ENCODE results near the gene ANKEF1.

Gene ANKEF1

DNA sequence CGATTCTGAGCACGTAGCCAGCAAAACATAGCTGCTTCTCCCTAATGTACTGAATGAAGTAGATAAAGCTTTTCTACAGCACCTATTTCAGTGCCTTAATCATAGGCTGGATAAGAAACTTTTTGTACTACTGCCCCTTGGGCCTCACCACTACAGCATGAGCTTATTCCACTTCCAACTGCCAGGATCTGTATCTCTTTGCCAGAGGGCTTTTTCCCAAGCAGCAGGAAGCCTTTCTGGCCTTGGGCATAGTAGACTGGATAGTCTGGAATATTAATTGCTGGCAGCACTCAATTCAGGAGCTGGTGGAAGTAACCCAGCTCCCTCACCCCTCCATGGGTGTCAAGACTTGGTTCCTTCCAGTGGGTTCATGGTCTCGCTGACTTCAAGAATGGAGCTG lies 43.6 kb downstream of the ANKEF1 start:
- no peaks in the 10 kb centered on the region for H3F3A ChIP-seq (ENCODE audit: insufficient read depth, low read length)
- no peak overlapping the region for H3K4me3 ChIP-seq (ENCODE audit: low read depth, low read length, poor library complexity, severe bottlenecking)
- no peak overlapping the region for H3K4me2 ChIP-seq (ENCODE audit: low read length)
- no peaks in the 10 kb centered on the region for H3K27me3 ChIP-seq (ENCODE audit: insufficient read depth, low read length)
- H3K9me3 ChIP-seq (ENCODE audit: low read length), result no peaks in the 10 kb centered on the region
- H3K9me2 ChIP-seq (ENCODE audit: low read depth, low read length), result no peaks in the 10 kb centered on the region
- H4K20me1 ChIP-seq (ENCODE audit: insufficient read depth, low read length), result no peaks in the 10 kb centered on the region
- no peak overlapping the region for H3K9ac ChIP-seq (ENCODE audit: low read length)
- H3K36me3 ChIP-seq (ENCODE audit: insufficient read depth, low read length), result no peaks in the 10 kb centered on the region
- H3K4me1 ChIP-seq (ENCODE audit: insufficient read depth, low read length, severe bottlenecking), result no peaks in the 10 kb centered on the region
- no peak overlapping the region for H2AFZ ChIP-seq (ENCODE audit: low read length)
- TF ChIP-seq CTCF (IDR thresholded peaks at IDR 0.05; ENCODE audit: low read length) (no peak), EZH2 (IDR thresholded peaks at IDR 0.05; ENCODE audit: borderline replicate concordance, low read length) (no peak)
- H3K27ac ChIP-seq (ENCODE audit: low read depth, low read length, poor library complexity, severe bottlenecking), result no peak overlapping the region
- no peaks in the 10 kb centered on the region for H3K79me2 ChIP-seq (ENCODE audit: insufficient read depth, low read length)

DNA sequence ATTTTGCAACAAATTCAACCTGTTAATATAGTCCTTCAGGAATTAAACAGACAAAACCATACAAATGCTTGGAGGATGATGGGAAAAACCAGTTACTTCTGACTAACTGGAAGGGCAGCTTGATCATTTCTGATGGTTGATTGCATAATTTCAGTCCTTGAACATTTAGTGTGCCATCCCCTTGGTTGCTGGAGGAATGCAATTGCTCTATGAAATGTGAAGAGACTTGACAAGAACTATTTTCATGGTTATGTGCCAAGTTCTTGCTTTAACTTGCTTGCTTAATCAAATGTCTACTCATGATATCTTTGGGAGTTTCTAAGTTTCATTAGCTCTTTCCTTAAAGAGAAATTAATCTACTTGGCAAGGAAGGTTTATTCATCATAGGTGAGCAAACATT lies 45.2 kb downstream of the ANKEF1 start:
- H3K4me3 ChIP-seq (ENCODE audit: low read depth, low read length, poor library complexity, severe bottlenecking), result no peak overlapping the region
- H3K27me3 ChIP-seq (ENCODE audit: insufficient read depth, low read length), result no peaks in the 10 kb centered on the region
- H3K9me3 ChIP-seq (ENCODE audit: low read length), result no peaks in the 10 kb centered on the region
- H3K79me2 ChIP-seq (ENCODE audit: insufficient read depth, low read length), result no peaks in the 10 kb centered on the region
- H3K9me2 ChIP-seq (ENCODE audit: low read depth, low read length), result no peaks in the 10 kb centered on the region
- H4K20me1 ChIP-seq (ENCODE audit: insufficient read depth, low read length), result no peaks in the 10 kb centered on the region
- no peak overlapping the region for H3K27ac ChIP-seq (ENCODE audit: low read depth, low read length, poor library complexity, severe bottlenecking)
- no peaks in the 10 kb centered on the region for H3F3A ChIP-seq (ENCODE audit: insufficient read depth, low read length)
- H3K4me2 ChIP-seq (ENCODE audit: low read length), result no peak overlapping the region
- H2AFZ ChIP-seq (ENCODE audit: low read length), result no peak overlapping the region
- H3K4me1 ChIP-seq (ENCODE audit: insufficient read depth, low read length, severe bottlenecking), result no peaks in the 10 kb centered on the region
- TF ChIP-seq EZH2 (IDR thresholded peaks at IDR 0.05; ENCODE audit: borderline replicate concordance, low read length), result no peak
- TF ChIP-seq CTCF (IDR thresholded peaks at IDR 0.05; ENCODE audit: low read length), result no peak
- H3K9ac ChIP-seq (ENCODE audit: low read length), result no peak overlapping the region
- no peaks in the 10 kb centered on the region for H3K36me3 ChIP-seq (ENCODE audit: insufficient read depth, low read length)

- Histone ChIP-seq H3K27ac (ENCODE audit: low read depth, low read length, poor library complexity, severe bottlenecking) (no peak overlapping the region), H3K27me3 (ENCODE audit: insufficient read depth, low read length) (no peaks in the 10 kb centered on the region), H3K4me2 (ENCODE audit: low read length) (no peak overlapping the region), H3K9me3 (ENCODE audit: low read length) (no peaks in the 10 kb centered on the region), H4K20me1 (ENCODE audit: insufficient read depth, low read length) (no peaks in the 10 kb centered on the region), H2AFZ (ENCODE audit: low read length) (no peak overlapping the region), H3K79me2 (ENCODE audit: insufficient read depth, low read length) (no peaks in the 10 kb centered on the region), H3K4me1 (ENCODE audit: insufficient read depth, low read length, severe bottlenecking) (no peaks in the 10 kb centered on the region), H3F3A (ENCODE audit: insufficient read depth, low read length) (no peaks in the 10 kb centered on the region), H3K9ac (ENCODE audit: low read length) (no peak overlapping the region), H3K36me3 (ENCODE audit: insufficient read depth, low read length) (no peaks in the 10 kb centered on the region), H3K4me3 (ENCODE audit: low read depth, low read length, poor library complexity, severe bottlenecking) (no peak overlapping the region), H3K9me2 (ENCODE audit: low read depth, low read length) (no peaks in the 10 kb centered on the region)
- TF ChIP-seq EZH2 (IDR thresholded peaks at IDR 0.05; ENCODE audit: borderline replicate concordance, low read length) (no peak), CTCF (IDR thresholded peaks at IDR 0.05; ENCODE audit: low read length) (no peak)
Observed at GRCh38 chr20:10080574-10080973, 45.8 kb downstream of the ANKEF1 start.

Data from OCI-LY1 (cell line).